ENCODE data around the gene SLC43A3. TPM values are rescaled to one million over a fixed set of nuclear protein-coding genes. Genes with fewer than 3 reads are reported as not detected.

The SLC43A3 gene
- total and polyA plus RNA-seq, 2 donors (not counting 3 experiments of a cell fraction or from before 2014, with no cell fraction given): 68.9 to 104 TPM

DNA sequence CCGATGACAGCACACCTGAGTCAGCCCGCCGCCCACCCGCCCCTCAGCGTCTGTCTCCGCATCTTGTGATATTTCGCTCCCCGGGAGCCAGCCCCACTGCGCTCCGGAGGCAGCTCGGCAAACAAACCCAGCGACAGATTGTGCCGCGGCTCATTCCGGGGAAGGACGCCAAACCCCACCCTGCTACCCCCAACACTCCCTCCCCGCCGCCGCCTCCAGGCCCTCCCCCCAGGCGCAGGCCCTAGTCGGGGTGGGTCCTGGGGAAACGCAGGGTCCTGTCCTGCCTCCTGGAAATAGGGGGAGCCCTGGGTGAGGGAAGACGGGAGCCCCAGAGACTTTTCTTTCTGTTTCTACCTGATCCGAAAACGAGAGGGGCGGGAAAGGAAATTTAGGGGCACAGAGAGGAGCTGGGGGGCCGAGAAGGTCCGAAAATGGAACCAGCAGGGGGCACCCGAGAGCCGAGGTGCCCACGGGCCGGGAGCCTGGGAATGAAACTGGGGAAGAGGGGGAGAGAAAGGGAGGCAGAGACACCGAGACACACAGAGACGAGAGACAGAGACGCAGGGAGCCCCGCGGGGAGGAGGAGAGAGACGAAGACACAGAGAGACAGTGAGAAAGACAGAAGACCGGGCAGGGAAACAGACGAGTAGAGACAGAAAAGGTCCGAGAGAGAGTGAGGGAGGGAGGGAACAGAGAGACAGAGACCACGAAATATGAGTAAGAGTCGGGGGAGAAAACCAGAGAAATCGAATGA lies 31.7 kb upstream of the SLC43A3 start:
- peaks cover 14% of the 10 kb centered on the region for H3K4me1 ChIP-seq (ENCODE audit: control insufficient read depth, extremely low read depth, insufficient read depth, low read length)
- TF ChIP-seq GATA2 (IDR thresholded peaks at IDR 0.05; ENCODE audit: insufficient read depth, insufficient read length, low read depth, low read length) (no peak), MYC (IDR thresholded peaks at IDR 0.05; ENCODE audit: low read depth, low read length) (no peak), POLR2AphosphoS5 (IDR thresholded peaks at IDR 0.05; ENCODE audit: insufficient read depth, low read depth, low read length) (no peak), FOS (IDR thresholded peaks at IDR 0.05; ENCODE audit: borderline replicate concordance, insufficient read depth, low read length) (no peak), EZH2 (IDR thresholded peaks at IDR 0.05; ENCODE audit: borderline replicate concordance, low read depth, low read length, severe bottlenecking) (no peak), POLR2A (IDR thresholded peaks at IDR 0.05; ENCODE audit: low read depth, low read length) (no peak)
- TF ChIP-seq, protein P1, sequence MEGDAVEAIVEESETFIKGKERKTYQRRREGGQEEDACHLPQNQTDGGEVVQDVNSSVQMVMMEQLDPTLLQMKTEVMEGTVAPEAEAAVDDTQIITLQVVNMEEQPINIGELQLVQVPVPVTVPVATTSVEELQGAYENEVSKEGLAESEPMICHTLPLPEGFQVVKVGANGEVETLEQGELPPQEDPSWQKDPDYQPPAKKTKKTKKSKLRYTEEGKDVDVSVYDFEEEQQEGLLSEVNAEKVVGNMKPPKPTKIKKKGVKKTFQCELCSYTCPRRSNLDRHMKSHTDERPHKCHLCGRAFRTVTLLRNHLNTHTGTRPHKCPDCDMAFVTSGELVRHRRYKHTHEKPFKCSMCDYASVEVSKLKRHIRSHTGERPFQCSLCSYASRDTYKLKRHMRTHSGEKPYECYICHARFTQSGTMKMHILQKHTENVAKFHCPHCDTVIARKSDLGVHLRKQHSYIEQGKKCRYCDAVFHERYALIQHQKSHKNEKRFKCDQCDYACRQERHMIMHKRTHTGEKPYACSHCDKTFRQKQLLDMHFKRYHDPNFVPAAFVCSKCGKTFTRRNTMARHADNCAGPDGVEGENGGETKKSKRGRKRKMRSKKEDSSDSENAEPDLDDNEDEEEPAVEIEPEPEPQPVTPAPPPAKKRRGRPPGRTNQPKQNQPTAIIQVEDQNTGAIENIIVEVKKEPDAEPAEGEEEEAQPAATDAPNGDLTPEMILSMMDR (IDR thresholded peaks at IDR 0.05; ENCODE audit: extremely low read depth in 1 of 2, insufficient read depth in 1 of 2, low read depth in 1 of 2, low read length in 2 of 2): peak; percentile 79 to 82
- FAIRE-seq: peak; percentile 69
- H2AFZ ChIP-seq (ENCODE audit: low read depth, low read length): peak overlapping the region; percentile 41
- POLR2A ChIA-PET: interaction anchor here (0.6 kb wide), 1 partner anchor 47 kb away, joined by 4 read pairs; no protein-coding TSS in a partner anchor
- H3K9me1 ChIP-seq (replicated peaks; ENCODE audit: control insufficient read depth, extremely low read depth, insufficient read depth, low read length): no peaks in the 10 kb centered on the region
- DNase-seq (ENCODE audit: low read depth, low spot score): no peak
- H4K20me1 ChIP-seq (replicated peaks; ENCODE audit: control insufficient read depth, extremely low read depth, insufficient read depth, low read length): no peaks in the 10 kb centered on the region
- dilution Hi-C loops (cut with MboI; ENCODE audit: extremely low pct_ligation_motif_present, low sequenced_read_pairs) (no loop called here), intact Hi-C loops (cut with micrococcal nuclease) (loop anchor here (1.0 to 5.0 kb wide), 2 partner anchors 25 to 51 kb away; no protein-coding TSS in a partner anchor)
- H3K4me3 ChIP-seq (replicated peaks in 1 of 3; ENCODE audit: insufficient read depth in 1 of 3, low read depth in 1 of 3, low read length in 3 of 3): no peak overlapping the region
- H3K9ac ChIP-seq (replicated peaks; ENCODE audit: extremely low read depth, insufficient read depth, low read length): no peak overlapping the region
- H3K36me3 ChIP-seq (ENCODE audit: control insufficient read depth in 2 of 2, extremely low read depth in 1 of 2, insufficient read depth in 2 of 2, low read length in 2 of 2): no peaks in the 10 kb centered on the region
- H3K79me2 ChIP-seq (ENCODE audit: control insufficient read depth, insufficient read depth, low read length): no peaks in the 10 kb centered on the region
- CTCF ChIA-PET: interaction anchor here (0.6 to 5.6 kb wide), 54 partner anchors 10 to 1069 kb away, joined by 3 to 152 read pairs (median 6); partner anchors contain the start of genes SLC43A1, SLC43A3, SSRP1 and TIMM10
- H3K27ac ChIP-seq (ENCODE audit: insufficient read depth, low read depth, low read length): no peak overlapping the region
- H3K27me3 ChIP-seq (ENCODE audit: control insufficient read depth in 2 of 2, insufficient read depth in 2 of 2, low read length in 2 of 2): peaks cover 34 to 39% of the 10 kb centered on the region in 2 experiments
- H3K4me2 ChIP-seq (ENCODE audit: insufficient read depth, low read length): peak overlapping the region; percentile 45
- H3K9me3 ChIP-seq (replicated peaks; ENCODE audit: control insufficient read depth, insufficient read depth, low read length): no peaks in the 10 kb centered on the region
- BruUV-seq (replicated peaks): no TSS peak
